Cardiac fibroblast (primary cell): ENCODE data around the gene ATXN7L1.

Source experiments
- DNase-seq, 2 donors: peaks; one replicate each; pipeline versions ENCODE4 v3.0.0 to v3.0.0-alpha.2; 2010; ENCODE audit warnings: low read depth in 2 of 2
- H3K4me3 ChIP-seq, 2 donors: replicated peaks in 1 of 2; 1 replicate in 1 of 2; 2 replicates in 1 of 2; pipeline ENCODE4 v1.5.1; 2011; ENCODE audit warnings: low read depth in 2 of 2, low read length in 2 of 2, mild to moderate bottlenecking in 2 of 2, moderate library complexity in 1 of 2
- CTCF ChIP-seq: IDR thresholded peaks from one replicate; pipeline ENCODE4 v1.5.1; 2011; ENCODE audit warnings: low read depth, mild to moderate bottlenecking, low read length, inconsistent platforms

Gene ATXN7L1

GRCh38 chr7:105577251-105577650, 299.1 kb downstream of the ATXN7L1 start:
- no peak for TF ChIP-seq CTCF
- DNase-seq: no peak

GRCh38 chr7:105571891-105572290, 304.5 kb downstream of the ATXN7L1 start:
- no peak for TF ChIP-seq CTCF
- H3K4me3 ChIP-seq: no peak overlapping the region
- no peak for DNase-seq

More at GRCh38 chr7:105577251-105577650, 299.1 kb downstream of the ATXN7L1 start:
- H3K4me3 ChIP-seq: no peak overlapping the region

GRCh38 chr7:105567821-105568220, 308.6 kb downstream of the ATXN7L1 start:
- H3K4me3 ChIP-seq: no peak overlapping the region
- TF ChIP-seq CTCF: no peak
- DNase-seq: no peak

- H3K4me3 ChIP-seq: no peak overlapping the region
- no peak for TF ChIP-seq CTCF
- no peak for DNase-seq
Measured at GRCh38 chr7:105567024-105567423, 309.4 kb downstream of the ATXN7L1 start.

- no peak for DNase-seq
- no peak overlapping the region for H3K4me3 ChIP-seq
- no peak for TF ChIP-seq CTCF
Measured at GRCh38 chr7:105565190-105565589, 311.2 kb downstream of the ATXN7L1 start.

GRCh38 chr7:105559926-105560325, 316.5 kb downstream of the ATXN7L1 start:
- DNase-seq: no peak
- TF ChIP-seq CTCF: no peak
- H3K4me3 ChIP-seq: no peak overlapping the region
